Cardiac muscle cell (in vitro differentiated cells and primary cell): ENCODE data around the gene RGCC. TPM values are rescaled to one million over a fixed set of nuclear protein-coding genes. Genes with fewer than 3 reads are reported as not detected.

Experiments
- DNase-seq, 2 donors: peaks; one replicate each; pipeline versions ENCODE4 v3.0.0 to v3.0.0-alpha.2; 2010 to 2017; ENCODE audit warnings: low read depth in 1 of 2, low spot score in 1 of 2
- H3K27ac ChIP-seq: fragments of 200-600 bp; sonication (generic); 2 replicates; pipeline ENCODE4 v1.5.1; 2016
- H3K27me3 ChIP-seq: fragments of 200-600 bp; sonication (generic); 2 replicates; pipeline ENCODE4 v1.6.0; 2016; ENCODE audit warnings: control low read depth
- H3K36me3 ChIP-seq: fragments of 200-600 bp; sonication (generic); 2 replicates; pipeline ENCODE4 v1.5.1; 2016; ENCODE audit warnings: control low read depth
- H3K4me1 ChIP-seq: fragments of 200-600 bp; sonication (generic); 2 replicates; pipeline ENCODE4 v1.8.1; 2017; ENCODE audit warnings: low read depth, mild to moderate bottlenecking, mixed run types
- H3K4me3 ChIP-seq: fragments of 200-600 bp; sonication (generic); 2 replicates; pipeline ENCODE4 v1.5.1; 2016; ENCODE audit warnings: mild to moderate bottlenecking
- H3K9me3 ChIP-seq: fragments of 200-600 bp; sonication (generic); 2 replicates; pipeline ENCODE4 v1.5.1; 2017; ENCODE audit warnings: low read depth, mild to moderate bottlenecking, control low read depth
- polyA plus RNA-seq: library from polyadenylated mRNA; unstranded; fragments of >200 nt; fragmentation: Nextera tagmentation; extraction: Ambion mirVana; gene quantifications from 2 replicates; pipeline ENCODE4 v1.2.1, GENCODE V29; 2016
- total RNA-seq: library from RNA; depleted of rRNA; stranded (reverse); fragments of >200 nt; gene quantifications from 2 replicates; pipeline ENCODE4 v1.2.3, GENCODE V29; 2016
- TF ChIP-seq, protein P1 (sequence below): IDR thresholded peaks from 2 replicates; pipeline ENCODE4 v1.5.1; 2012; ENCODE audit warnings: low read depth, mild to moderate bottlenecking, low read length

Gene RGCC
- total and polyA plus RNA-seq, 2 experiments from 2014 or later: not detected

GRCh38 chr13:41471785-41472184 is 14.4 kb downstream of the RGCC start:
- Histone ChIP-seq H3K9me3 (no peaks in the 10 kb centered on the region), H3K27me3 (no peaks in the 10 kb centered on the region), H3K27ac (no peak overlapping the region), H3K4me1 (no peaks in the 10 kb centered on the region), H3K36me3 (no peaks in the 10 kb centered on the region), H3K4me3 (no peak overlapping the region)
- DNase-seq: no peak
- TF ChIP-seq, protein P1, sequence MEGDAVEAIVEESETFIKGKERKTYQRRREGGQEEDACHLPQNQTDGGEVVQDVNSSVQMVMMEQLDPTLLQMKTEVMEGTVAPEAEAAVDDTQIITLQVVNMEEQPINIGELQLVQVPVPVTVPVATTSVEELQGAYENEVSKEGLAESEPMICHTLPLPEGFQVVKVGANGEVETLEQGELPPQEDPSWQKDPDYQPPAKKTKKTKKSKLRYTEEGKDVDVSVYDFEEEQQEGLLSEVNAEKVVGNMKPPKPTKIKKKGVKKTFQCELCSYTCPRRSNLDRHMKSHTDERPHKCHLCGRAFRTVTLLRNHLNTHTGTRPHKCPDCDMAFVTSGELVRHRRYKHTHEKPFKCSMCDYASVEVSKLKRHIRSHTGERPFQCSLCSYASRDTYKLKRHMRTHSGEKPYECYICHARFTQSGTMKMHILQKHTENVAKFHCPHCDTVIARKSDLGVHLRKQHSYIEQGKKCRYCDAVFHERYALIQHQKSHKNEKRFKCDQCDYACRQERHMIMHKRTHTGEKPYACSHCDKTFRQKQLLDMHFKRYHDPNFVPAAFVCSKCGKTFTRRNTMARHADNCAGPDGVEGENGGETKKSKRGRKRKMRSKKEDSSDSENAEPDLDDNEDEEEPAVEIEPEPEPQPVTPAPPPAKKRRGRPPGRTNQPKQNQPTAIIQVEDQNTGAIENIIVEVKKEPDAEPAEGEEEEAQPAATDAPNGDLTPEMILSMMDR: no peak

- TF ChIP-seq, protein P1: no peak
- Histone ChIP-seq H3K9me3 (no peaks in the 10 kb centered on the region), H3K4me3 (no peak overlapping the region), H3K4me1 (no peaks in the 10 kb centered on the region), H3K36me3 (no peaks in the 10 kb centered on the region), H3K27ac (no peak overlapping the region), H3K27me3 (no peaks in the 10 kb centered on the region)
- no peak for DNase-seq
Measured at GRCh38 chr13:41487222-41487621, 29.9 kb downstream of the RGCC start.

DNA sequence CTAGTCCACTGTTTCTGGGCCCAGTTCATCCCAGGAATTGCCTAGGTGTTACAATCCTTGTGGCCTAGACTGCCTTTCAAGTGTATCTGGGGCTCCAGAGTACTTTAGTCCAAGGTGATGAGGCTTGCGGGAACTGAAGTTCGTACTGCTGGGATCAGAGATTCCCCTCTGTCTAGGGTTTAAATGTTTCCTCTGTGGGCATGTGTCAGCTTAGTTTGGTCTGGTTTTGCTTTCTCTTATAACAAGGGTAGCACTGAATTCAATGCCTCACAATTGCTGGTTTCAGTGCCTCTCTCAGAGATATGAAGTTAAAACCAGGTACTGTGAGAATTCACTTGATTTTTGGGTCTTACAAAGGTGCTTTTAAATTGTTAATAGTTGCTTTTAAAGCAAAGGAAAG is 30.8 kb downstream of the RGCC start:
- H3K27me3 ChIP-seq: no peaks in the 10 kb centered on the region

DNA sequence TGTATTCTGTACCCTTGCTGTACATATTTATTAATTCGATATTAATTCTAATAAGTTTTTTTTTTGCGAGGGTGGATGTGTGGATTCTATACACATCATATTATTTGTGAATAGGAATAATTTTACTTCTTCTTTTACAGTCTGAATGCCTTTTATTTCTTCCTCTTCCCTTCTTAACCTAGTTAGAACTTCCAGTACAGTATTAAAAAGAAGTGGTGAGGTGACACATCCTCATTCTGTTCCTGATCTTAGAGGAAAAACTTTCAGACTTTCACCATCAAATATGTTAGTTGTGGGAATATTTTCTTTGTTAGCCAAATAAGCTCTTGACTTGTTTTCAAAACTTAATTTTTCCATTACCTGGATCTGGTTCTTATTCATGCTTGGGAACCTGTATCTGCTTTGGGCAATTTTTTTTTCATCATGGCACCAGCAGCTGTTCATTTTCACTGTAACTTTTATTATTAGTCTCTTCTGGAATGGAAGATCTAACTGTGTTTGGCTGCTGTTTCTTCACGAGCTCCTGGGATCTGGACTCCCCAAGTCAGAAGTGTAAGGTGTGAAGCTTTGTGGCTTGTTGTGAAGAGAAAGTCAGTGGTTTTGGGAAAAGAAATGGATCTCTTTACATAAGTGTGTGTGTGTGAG is 33.1 kb downstream of the RGCC start:
- Histone ChIP-seq H3K36me3 (no peaks in the 10 kb centered on the region), H3K4me3 (no peak overlapping the region), H3K9me3 (no peaks in the 10 kb centered on the region), H3K27me3 (no peaks in the 10 kb centered on the region), H3K27ac (no peak overlapping the region), H3K4me1 (peaks cover 7% of the 10 kb centered on the region)
- TF ChIP-seq, protein P1: no peak
- DNase-seq: no peak

More for the DNA sequence above, 30.8 kb downstream of the RGCC start:
- DNase-seq: no peak
- Histone ChIP-seq H3K9me3 (no peaks in the 10 kb centered on the region), H3K4me1 (no peaks in the 10 kb centered on the region), H3K4me3 (no peak overlapping the region), H3K36me3 (no peaks in the 10 kb centered on the region), H3K27ac (no peak overlapping the region)
- TF ChIP-seq, protein P1: no peak

DNA sequence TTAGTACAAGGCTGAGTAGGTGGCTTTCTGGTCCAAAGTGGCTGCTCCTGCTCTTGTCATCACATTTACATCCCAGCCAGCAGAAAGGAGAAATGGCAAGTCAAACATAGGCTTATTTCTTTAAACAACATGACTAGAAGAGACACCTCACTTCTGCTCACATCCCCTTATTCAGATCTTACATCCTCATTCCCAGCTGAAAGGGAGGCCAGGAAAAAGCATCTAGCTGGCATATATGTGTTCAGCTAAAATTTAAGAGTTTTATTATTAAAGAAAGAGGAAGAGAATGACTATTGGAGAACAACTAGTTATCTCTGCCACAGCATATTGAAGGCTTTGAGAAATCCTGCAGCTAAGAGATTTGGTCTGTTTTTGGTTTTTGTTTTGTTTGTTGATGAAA is 34.1 kb downstream of the RGCC start:
- H3K27ac ChIP-seq: no peak overlapping the region
- H3K9me3 ChIP-seq: no peaks in the 10 kb centered on the region
- H3K27me3 ChIP-seq: no peaks in the 10 kb centered on the region
- peaks cover 8% of the 10 kb centered on the region for H3K4me1 ChIP-seq
- H3K4me3 ChIP-seq: no peak overlapping the region
- H3K36me3 ChIP-seq: no peaks in the 10 kb centered on the region
- TF ChIP-seq, protein P1: no peak
- DNase-seq: no peak
